Activated T-cell treated with anti-CD3 and anti-CD28 coated beads, Interleukin-2, amount 50 U/mL, for 24 hours (primary cell): ENCODE data around the gene LHFPL2.

Source experiments
- DNase-seq: peaks from one replicate; pipeline ENCODE4 v3.0.0-alpha.2; 2020
- H3K27ac Mint-ChIP-seq: 2 replicates; pipeline ENCODE4 v1.8.0; 2020; ENCODE audit warnings: mild to moderate bottlenecking, mixed read lengths
- H3K27me3 Mint-ChIP-seq: 2 replicates; pipeline ENCODE4 v1.8.0; 2020; ENCODE audit warnings: mixed read lengths
- H3K36me3 Mint-ChIP-seq: 2 replicates; pipeline ENCODE4 v1.8.0; 2020; ENCODE audit warnings: low read depth, mixed read lengths
- H3K4me1 Mint-ChIP-seq: 2 replicates; pipeline ENCODE4 v1.8.0; 2020; ENCODE audit warnings: low read depth, mixed read lengths
- H3K4me3 Mint-ChIP-seq: 2 replicates; pipeline ENCODE4 v1.8.0; 2020; ENCODE audit warnings: mild to moderate bottlenecking, moderate library complexity, mixed read lengths
- H3K9me3 Mint-ChIP-seq: 2 replicates; pipeline ENCODE4 v1.8.0; 2020; ENCODE audit warnings: mixed read lengths

Gene LHFPL2

DNA sequence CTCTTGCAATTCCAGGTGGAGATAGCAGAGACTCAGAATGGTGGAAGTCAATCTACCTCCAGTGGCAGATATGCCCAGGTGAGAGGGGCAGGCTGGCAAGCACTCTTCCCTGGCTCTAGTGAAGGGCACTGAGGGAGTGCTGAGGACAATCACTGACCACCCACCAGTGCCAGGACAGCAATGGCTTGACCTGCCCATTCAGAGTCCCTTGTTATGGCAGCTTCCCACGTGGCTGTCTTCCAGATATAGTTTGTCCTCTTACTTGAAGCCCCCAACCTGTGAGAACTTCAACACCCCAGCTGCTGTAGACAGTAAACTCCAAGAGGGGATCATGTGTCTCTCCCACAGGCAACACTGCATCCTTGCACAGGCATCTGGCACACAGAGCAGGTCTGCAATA lies 104.7 kb downstream of the LHFPL2 start:
- Mint-ChIP-seq H3K27me3 (peaks cover 8% of the 10 kb centered on the region), H3K27ac (no peak overlapping the region), H3K9me3 (no peaks in the 10 kb centered on the region), H3K4me3 (no peak overlapping the region), H3K4me1 (no peaks in the 10 kb centered on the region), H3K36me3 (no peaks in the 10 kb centered on the region)
- DNase-seq: no peak

GRCh38 chr5:78543292-78543691 lies 105.3 kb downstream of the LHFPL2 start:
- Mint-ChIP-seq H3K36me3 (no peaks in the 10 kb centered on the region), H3K27ac (no peak overlapping the region), H3K4me1 (no peaks in the 10 kb centered on the region), H3K27me3 (peaks cover 8% of the 10 kb centered on the region), H3K9me3 (no peaks in the 10 kb centered on the region), H3K4me3 (no peak overlapping the region)
- no peak for DNase-seq

DNA sequence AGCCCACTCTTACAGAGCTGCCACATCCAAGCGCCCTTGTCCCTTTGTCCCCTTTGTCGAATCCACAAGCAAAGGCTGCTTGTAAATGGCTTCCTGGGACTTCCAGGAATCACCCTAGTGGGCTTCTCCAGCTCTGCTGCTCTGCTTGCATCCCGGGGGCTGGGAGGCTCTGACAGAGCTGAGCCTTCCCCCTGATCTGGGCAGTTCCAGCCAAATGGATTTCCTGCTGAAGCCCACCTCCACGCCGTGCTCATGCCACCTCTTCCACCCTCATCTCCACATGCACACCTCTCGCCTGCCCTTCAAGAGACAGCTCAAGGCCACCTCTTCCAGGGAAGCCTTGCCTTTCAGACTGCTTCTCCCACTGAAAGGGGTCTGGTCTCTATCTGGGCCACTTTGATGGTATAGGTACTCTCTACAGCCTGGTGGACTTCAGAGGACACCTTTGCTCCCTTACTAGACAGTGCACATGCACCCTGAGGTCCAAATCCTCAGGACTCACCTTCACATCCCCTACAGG lies 106.2 kb downstream of the LHFPL2 start:
- Mint-ChIP-seq H3K4me1 (no peaks in the 10 kb centered on the region), H3K27me3 (peaks cover 8% of the 10 kb centered on the region), H3K27ac (no peak overlapping the region), H3K9me3 (no peaks in the 10 kb centered on the region), H3K36me3 (no peaks in the 10 kb centered on the region), H3K4me3 (no peak overlapping the region)
- no peak for DNase-seq

DNA sequence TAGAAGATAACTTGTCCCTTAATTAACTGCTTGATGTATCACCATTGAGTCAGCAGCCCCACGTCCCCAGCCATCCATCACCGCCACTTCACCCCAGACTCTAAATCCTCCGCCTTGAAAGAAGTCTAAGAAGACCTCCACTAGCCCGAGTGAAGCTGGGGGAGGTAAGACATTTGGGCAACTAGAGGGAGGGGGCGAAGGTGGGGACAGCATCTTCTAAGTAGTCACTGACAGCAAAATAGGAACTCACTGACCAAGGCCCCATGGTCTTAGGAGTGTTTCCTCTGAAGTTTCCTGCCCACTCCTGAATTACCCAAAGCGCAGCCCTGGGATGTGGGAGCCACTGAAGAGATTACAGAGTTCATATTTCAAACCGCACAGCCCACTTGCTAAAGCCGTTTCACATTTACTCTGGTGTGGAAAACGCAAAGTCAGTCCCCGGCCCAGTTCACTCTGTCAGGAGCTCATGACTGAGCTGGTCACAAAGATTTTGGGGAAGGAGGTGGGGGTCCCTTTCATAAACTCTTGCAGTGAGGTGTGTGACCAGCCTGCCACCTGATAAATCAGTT lies 107.4 kb downstream of the LHFPL2 start:
- peaks cover 8% of the 10 kb centered on the region for H3K27me3 Mint-ChIP-seq
- DNase-seq: no peak

DNA sequence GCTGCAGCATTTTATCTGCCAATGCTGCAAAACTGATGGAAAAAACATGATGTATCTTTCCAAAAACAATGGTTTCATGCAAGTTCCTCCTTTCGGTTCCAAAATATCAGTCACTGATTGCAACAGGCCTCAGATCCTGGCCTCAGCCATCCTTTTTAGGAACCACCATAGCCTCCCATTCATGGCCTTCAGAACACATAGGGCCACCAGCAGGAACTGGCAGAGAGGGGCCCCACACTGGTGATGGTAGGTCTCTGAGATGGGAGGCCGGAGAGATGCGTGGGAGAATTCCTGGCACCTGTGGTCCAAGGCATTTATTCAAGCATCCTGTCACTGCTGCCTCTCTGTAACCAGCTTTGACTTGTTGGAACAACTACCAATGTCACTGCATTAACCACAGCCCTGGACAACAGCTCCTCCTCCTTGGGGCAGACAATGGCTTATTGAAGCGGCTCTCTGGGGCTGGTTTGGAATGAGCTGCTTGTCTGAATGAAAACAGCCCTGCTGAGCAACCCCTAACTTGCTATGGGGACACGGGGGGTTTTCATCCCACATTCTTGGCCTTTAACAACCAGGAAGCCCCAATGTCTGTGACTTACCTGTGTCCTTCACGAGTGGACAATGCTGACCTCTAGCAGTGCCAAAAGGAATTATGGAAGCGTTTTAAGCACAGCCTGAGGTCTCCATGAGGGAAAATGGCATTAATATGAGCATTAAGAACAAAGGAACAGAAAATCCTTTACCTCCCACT lies 108.1 kb downstream of the LHFPL2 start:
- Mint-ChIP-seq H3K27me3 (peaks cover 8% of the 10 kb centered on the region), H3K4me3 (no peak overlapping the region), H3K27ac (no peak overlapping the region), H3K9me3 (no peaks in the 10 kb centered on the region), H3K4me1 (no peaks in the 10 kb centered on the region), H3K36me3 (no peaks in the 10 kb centered on the region)
- DNase-seq: no peak

More for the DNA sequence above, 107.4 kb downstream of the LHFPL2 start:
- no peak overlapping the region for H3K27ac Mint-ChIP-seq
- H3K36me3 Mint-ChIP-seq: no peaks in the 10 kb centered on the region
- no peaks in the 10 kb centered on the region for H3K9me3 Mint-ChIP-seq
- no peak overlapping the region for H3K4me3 Mint-ChIP-seq
- H3K4me1 Mint-ChIP-seq: no peaks in the 10 kb centered on the region

DNA sequence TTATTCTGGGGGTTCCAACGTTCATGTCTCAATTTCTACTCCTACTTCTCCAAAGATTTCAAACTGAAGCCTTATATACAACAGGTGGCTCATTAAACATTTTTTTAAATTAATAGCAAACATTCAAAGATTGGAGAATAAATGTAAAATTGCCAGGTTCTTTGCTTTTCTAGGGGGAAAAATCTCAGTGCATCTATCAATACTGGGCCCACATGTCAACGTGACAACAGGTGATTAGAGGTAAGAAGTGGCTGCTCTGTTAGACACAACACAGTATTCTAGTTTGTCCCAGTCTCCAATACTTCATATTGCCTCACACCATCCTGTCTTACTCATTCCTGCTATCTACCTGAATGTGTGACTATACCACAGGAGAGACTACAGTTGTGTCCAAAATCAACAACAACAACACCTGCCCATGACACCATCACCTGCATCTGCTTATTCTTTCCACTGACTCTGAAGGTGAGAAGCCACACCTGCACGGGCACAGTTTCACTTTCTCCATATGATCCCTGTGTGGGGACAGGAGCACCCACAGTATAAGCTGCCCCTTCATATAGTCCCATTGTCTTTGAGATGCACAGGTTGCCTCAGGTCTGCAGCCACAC lies 110.2 kb downstream of the LHFPL2 start:
- H3K9me3 Mint-ChIP-seq: no peaks in the 10 kb centered on the region
- peaks cover 4% of the 10 kb centered on the region for H3K27me3 Mint-ChIP-seq
- no peaks in the 10 kb centered on the region for H3K36me3 Mint-ChIP-seq
- no peak overlapping the region for H3K4me3 Mint-ChIP-seq
- H3K4me1 Mint-ChIP-seq: no peaks in the 10 kb centered on the region
- no peak overlapping the region for H3K27ac Mint-ChIP-seq
- DNase-seq: no peak

GRCh38 chr5:78537821-78538220 lies 110.8 kb downstream of the LHFPL2 start:
- no peak overlapping the region for H3K4me3 Mint-ChIP-seq
- no peaks in the 10 kb centered on the region for H3K27me3 Mint-ChIP-seq
- no peaks in the 10 kb centered on the region for H3K4me1 Mint-ChIP-seq
- H3K9me3 Mint-ChIP-seq: no peaks in the 10 kb centered on the region
- no peaks in the 10 kb centered on the region for H3K36me3 Mint-ChIP-seq
- no peak for DNase-seq
- H3K27ac Mint-ChIP-seq: no peak overlapping the region

DNA sequence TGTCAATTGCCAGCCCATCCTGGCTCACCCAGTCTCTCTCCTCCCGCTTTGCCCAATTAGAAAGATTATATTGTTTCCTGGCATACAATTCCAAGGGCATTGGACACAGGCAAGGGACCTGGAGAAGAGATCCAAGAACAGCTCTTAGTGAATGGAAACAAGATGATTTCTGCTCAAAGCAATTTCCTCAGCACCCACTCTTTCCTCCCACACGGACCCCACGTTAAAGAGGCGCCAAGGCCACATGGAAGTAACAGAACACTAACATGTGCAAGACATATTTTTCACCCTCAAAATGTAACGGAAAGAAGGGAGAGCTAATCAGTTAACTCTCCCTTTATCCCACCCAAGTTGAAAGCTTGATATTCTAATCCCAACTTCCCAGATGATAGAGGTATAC lies 111.2 kb downstream of the LHFPL2 start:
- H3K27ac Mint-ChIP-seq: no peak overlapping the region
- H3K9me3 Mint-ChIP-seq: no peaks in the 10 kb centered on the region
- no peaks in the 10 kb centered on the region for H3K4me1 Mint-ChIP-seq
- H3K4me3 Mint-ChIP-seq: no peak overlapping the region
- no peak for DNase-seq
- no peaks in the 10 kb centered on the region for H3K36me3 Mint-ChIP-seq
- H3K27me3 Mint-ChIP-seq: no peaks in the 10 kb centered on the region

DNA sequence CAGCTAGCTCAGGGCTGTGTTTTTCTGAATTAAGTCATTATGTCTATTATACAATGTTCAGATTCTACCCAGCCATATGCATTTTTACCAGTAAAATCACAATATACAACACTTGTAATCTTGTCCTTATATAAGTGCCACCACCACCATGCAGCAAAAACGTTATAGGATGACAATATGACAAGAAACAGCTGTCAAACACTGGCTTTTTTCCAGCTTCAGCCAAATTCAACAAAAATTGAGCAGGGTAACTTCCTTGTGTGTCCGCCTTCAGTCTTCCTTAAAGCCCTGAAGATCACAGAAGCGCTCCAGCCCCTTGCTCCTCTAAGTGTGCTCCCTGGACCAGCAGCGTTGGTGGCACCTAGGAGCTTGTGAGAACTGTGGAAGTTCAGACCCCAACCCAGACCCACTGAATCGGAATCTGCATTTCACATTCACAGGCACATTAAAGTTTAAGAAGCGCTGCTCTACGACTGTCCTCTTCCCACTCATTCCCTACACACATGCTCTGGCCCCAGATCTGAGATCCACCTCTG lies 111.8 kb downstream of the LHFPL2 start:
- DNase-seq: no peak
- Mint-ChIP-seq H3K27me3 (no peaks in the 10 kb centered on the region), H3K4me3 (no peak overlapping the region), H3K9me3 (no peaks in the 10 kb centered on the region), H3K4me1 (no peaks in the 10 kb centered on the region), H3K27ac (no peak overlapping the region), H3K36me3 (no peaks in the 10 kb centered on the region)

- DNase-seq: no peak
- Mint-ChIP-seq H3K4me3 (no peak overlapping the region), H3K36me3 (no peaks in the 10 kb centered on the region), H3K27ac (no peak overlapping the region), H3K4me1 (no peaks in the 10 kb centered on the region), H3K27me3 (no peaks in the 10 kb centered on the region), H3K9me3 (no peaks in the 10 kb centered on the region)
These were observed 113.7 kb downstream of the LHFPL2 start for GRCh38 chr5:78534905-78535200.

DNA sequence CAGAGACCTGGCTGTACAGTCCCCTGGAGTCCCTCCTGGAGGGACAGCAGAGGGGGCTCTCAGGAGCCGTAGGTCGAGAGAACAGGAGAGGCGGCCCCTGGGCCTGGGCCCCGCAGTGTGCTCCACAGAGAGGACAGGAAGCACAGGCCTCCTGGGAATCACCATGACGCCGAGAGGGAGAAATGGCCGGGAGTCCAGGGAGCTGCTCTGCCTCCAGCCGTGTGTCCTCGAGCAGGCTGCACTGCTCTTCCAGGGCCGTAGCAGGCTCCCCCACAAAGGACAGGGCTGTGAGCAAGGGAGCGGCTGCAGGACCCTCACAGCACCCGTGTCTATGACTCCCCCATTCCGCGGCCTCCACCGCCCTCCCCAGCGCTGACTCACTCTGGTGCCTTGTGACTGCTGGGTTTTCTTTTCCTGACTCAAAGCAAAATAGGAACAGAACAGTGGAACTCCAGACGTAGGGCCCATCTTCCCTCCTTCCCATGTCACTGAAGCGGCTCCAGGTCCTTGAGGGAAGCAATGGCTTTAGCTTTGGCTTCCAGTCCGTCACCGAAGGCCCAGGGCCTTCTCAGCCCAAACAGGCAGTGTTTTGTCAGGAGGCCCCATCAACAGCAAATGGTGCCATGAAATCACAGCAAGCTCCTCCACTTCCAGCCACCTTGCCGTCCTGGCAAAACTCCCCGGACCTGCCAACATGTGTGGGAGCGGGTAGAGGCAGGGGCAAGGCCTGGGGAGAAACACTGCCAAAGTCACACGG lies 114.2 kb downstream of the LHFPL2 start:
- Mint-ChIP-seq H3K9me3 (no peaks in the 10 kb centered on the region), H3K36me3 (no peaks in the 10 kb centered on the region), H3K27ac (no peak overlapping the region), H3K4me3 (no peak overlapping the region), H3K4me1 (no peaks in the 10 kb centered on the region), H3K27me3 (no peaks in the 10 kb centered on the region)
- DNase-seq: no peak

- no peak overlapping the region for H3K27ac Mint-ChIP-seq
- no peaks in the 10 kb centered on the region for H3K36me3 Mint-ChIP-seq
- H3K9me3 Mint-ChIP-seq: no peaks in the 10 kb centered on the region
- H3K27me3 Mint-ChIP-seq: peaks cover 2% of the 10 kb centered on the region
- no peaks in the 10 kb centered on the region for H3K4me1 Mint-ChIP-seq
- H3K4me3 Mint-ChIP-seq: no peak overlapping the region
- DNase-seq: no peak
These were observed 115.2 kb downstream of the LHFPL2 start for GRCh38 chr5:78533356-78533755.

GRCh38 chr5:78530342-78531096 lies 118.1 kb downstream of the LHFPL2 start:
- Mint-ChIP-seq H3K4me3 (no peak overlapping the region), H3K9me3 (no peaks in the 10 kb centered on the region), H3K27ac (no peak overlapping the region), H3K27me3 (peaks cover 4% of the 10 kb centered on the region), H3K4me1 (no peaks in the 10 kb centered on the region), H3K36me3 (no peaks in the 10 kb centered on the region)
- DNase-seq: no peak

GRCh38 chr5:78527925-78528324 lies 120.6 kb downstream of the LHFPL2 start:
- no peak for DNase-seq
- no peaks in the 10 kb centered on the region for H3K9me3 Mint-ChIP-seq
- no peak overlapping the region for H3K27ac Mint-ChIP-seq
- H3K36me3 Mint-ChIP-seq: no peaks in the 10 kb centered on the region
- H3K4me1 Mint-ChIP-seq: no peaks in the 10 kb centered on the region
- H3K27me3 Mint-ChIP-seq: peaks cover 17% of the 10 kb centered on the region
- H3K4me3 Mint-ChIP-seq: no peak overlapping the region
